ENCODE data around the gene CALN1. TPM values are rescaled to one million over a fixed set of nuclear protein-coding genes. Genes with fewer than 3 reads are reported as not detected.

The CALN1 gene
- total RNA-seq, 4 donors from 2014 or later, result 0.04 TPM; not detected in 3

DNA sequence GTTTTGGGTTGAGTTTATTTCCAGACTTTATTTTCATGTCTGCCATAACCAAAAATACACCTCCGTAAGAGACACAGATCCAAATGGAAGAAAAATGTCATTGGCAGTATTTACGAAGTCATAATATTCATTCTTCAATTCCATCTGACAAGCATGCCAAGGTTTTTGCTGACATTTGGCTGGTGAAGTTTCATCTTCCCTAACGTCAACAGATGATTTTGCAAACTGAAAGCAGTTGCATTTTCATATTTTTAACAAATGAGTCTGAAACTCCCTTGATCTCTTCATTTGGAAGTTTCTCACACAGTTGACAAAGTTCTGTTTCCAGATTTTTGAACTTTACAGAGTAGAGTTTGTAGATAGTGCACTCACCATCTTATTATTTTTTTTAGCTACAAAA is 114.5 kb downstream of the CALN1 start:
- TF ChIP-seq EP300 (IDR thresholded peaks at IDR 0.05) (no peak), POLR2A (IDR thresholded peaks at IDR 0.05) (no peak), POLR2AphosphoS5 (IDR thresholded peaks at IDR 0.05) (no peak)
- TF ChIP-seq, protein P1, sequence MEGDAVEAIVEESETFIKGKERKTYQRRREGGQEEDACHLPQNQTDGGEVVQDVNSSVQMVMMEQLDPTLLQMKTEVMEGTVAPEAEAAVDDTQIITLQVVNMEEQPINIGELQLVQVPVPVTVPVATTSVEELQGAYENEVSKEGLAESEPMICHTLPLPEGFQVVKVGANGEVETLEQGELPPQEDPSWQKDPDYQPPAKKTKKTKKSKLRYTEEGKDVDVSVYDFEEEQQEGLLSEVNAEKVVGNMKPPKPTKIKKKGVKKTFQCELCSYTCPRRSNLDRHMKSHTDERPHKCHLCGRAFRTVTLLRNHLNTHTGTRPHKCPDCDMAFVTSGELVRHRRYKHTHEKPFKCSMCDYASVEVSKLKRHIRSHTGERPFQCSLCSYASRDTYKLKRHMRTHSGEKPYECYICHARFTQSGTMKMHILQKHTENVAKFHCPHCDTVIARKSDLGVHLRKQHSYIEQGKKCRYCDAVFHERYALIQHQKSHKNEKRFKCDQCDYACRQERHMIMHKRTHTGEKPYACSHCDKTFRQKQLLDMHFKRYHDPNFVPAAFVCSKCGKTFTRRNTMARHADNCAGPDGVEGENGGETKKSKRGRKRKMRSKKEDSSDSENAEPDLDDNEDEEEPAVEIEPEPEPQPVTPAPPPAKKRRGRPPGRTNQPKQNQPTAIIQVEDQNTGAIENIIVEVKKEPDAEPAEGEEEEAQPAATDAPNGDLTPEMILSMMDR (IDR thresholded peaks at IDR 0.05), result no peak
- WGBS, 2 donors (ENCODE audit: low coverage in 1 of 2), result 60 to 63% methylated on average over 3 of the region's 3 CpGs
- H3K9me3 ChIP-seq, result peaks cover 0 to 3% (median 0%) of the 10 kb centered on the region in 3 donors
- H3K4me3 ChIP-seq, result no peak overlapping the region
- no peak overlapping the region for H3K27ac ChIP-seq
- no peaks in the 10 kb centered on the region for H3K36me3 ChIP-seq
- no peaks in the 10 kb centered on the region for H3K27me3 ChIP-seq
- H3K4me1 ChIP-seq, result no peaks in the 10 kb centered on the region
- ATAC-seq, result no peak

DNA sequence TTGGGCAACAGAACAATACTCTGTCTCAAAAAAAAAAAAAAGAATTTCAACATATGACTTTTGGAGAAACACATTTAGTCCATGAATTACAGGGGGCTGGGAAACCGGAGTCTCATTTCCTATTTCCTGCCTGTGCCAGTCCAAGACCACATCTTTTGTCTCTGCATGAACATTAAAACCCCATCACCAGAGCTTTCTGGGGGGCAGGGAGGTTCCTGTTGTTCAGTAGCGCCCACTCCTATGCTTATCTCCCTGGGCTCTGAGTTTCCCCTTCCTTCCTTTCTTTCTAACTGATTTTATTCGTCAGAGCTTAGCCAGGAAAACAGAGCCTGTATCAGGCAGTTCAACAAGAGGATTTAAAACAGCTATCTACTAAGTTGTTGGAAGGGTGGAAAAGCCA is 119.3 kb downstream of the CALN1 start:
- H3K4me3 ChIP-seq, result no peak overlapping the region
- H3K27ac ChIP-seq, result no peak overlapping the region
- H3K36me3 ChIP-seq, result no peaks in the 10 kb centered on the region
- no peak for ATAC-seq
- no peak for TF ChIP-seq POLR2A (IDR thresholded peaks at IDR 0.05)
- TF ChIP-seq, protein P1 (IDR thresholded peaks at IDR 0.05), result no peak
- TF ChIP-seq EP300 (IDR thresholded peaks at IDR 0.05), result no peak
- no peak for TF ChIP-seq POLR2AphosphoS5 (IDR thresholded peaks at IDR 0.05)
- no peaks in the 10 kb centered on the region for H3K27me3 ChIP-seq
- peaks cover 0 to 12% (median 0%) of the 10 kb centered on the region in 3 donors for H3K9me3 ChIP-seq
- 43 to 78% methylated on average over 1 to 3 of the region's 3 CpGs for WGBS, 2 donors (ENCODE audit: low coverage in 1 of 2)
- no peaks in the 10 kb centered on the region for H3K4me1 ChIP-seq

DNA sequence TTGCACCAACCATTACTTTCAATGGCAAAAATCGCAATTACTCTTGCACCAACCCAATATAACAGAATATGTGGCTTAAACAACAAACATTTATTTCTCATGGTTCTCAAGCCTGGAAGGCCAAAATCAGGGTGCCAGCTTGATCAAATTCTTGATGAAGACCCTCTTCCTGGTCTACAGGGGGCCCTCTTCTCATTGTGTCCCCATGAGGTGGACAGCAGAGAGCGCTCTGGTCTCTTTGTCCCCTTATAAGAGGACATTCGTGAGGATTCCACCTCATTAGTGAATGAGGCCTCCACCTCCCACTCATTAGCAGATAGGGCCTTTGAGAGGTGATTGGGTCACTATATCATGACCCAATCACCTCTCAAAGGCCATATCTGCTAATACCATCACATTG is 120.0 kb downstream of the CALN1 start:
- H3K36me3 ChIP-seq, result no peaks in the 10 kb centered on the region
- H3K4me1 ChIP-seq, result no peaks in the 10 kb centered on the region
- WGBS, 2 donors (ENCODE audit: low coverage in 1 of 2), result 89 to 100% methylated on average over 2 of the region's 3 CpGs
- H3K4me3 ChIP-seq, result no peak overlapping the region
- no peaks in the 10 kb centered on the region for H3K27me3 ChIP-seq
- H3K9me3 ChIP-seq, result peaks cover 0 to 12% (median 0%) of the 10 kb centered on the region in 3 donors
- ATAC-seq, result no peak
- TF ChIP-seq POLR2AphosphoS5 (IDR thresholded peaks at IDR 0.05) (no peak), EP300 (IDR thresholded peaks at IDR 0.05) (no peak), POLR2A (IDR thresholded peaks at IDR 0.05) (no peak)
- TF ChIP-seq, protein P1 (IDR thresholded peaks at IDR 0.05), result no peak
- H3K27ac ChIP-seq, result no peak overlapping the region

DNA sequence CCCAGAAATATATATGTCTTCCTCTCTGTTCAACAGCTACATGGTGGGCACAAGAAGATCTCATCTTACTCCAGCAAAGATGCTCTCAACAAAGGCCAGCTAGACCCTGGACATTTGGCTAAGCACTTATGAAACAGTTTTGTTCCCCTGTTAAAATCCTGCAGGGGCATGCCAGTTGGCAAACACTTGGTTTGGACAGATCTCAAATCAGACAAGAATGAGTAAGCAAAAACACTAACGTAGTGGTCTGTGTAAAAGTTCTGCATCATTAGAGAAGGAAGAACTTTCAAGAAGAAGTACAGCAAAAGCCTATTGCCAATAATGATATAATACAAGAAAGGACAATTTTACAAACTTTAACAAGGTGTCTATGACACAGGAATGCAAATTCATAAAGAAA is 125.6 kb downstream of the CALN1 start:
- WGBS, 2 donors (ENCODE audit: low coverage in 1 of 2), result 0 to 14% methylated on average over 1 of the region's 1 CpG

DNA sequence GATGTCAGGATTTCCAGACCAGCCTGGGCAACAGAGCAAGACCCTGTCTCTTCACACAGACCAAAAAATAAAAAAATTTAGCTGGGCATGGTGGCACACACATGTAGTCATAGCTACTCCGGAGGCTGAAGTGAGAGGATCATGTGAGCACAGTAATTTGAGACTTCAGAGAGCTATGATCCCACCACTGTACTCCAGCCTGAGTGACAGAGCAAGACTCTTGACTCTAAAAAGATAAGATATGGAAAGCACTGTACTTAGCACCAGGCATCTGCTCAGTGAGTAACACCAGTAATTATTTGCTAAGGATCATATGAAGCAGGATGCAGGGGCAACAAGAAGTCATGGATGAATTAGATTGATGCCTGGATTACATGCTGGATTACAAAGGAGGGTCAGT is 128.8 kb downstream of the CALN1 start:
- no peak for ATAC-seq
- peaks cover 0 to 23% (median 0%) of the 10 kb centered on the region in 3 donors for H3K9me3 ChIP-seq
- H3K4me1 ChIP-seq, result no peaks in the 10 kb centered on the region
- H3K27me3 ChIP-seq, result no peaks in the 10 kb centered on the region
- H3K36me3 ChIP-seq, result no peaks in the 10 kb centered on the region
- no peak overlapping the region for H3K4me3 ChIP-seq
- TF ChIP-seq, protein P1 (IDR thresholded peaks at IDR 0.05), result no peak
- WGBS, 2 donors (ENCODE audit: low coverage in 1 of 2), result 75% methylated on average over 1 of the region's 1 CpG; no CpG with 5 or more reads in 1 of the 2 donors
- H3K27ac ChIP-seq, result no peak overlapping the region

More for the DNA sequence above, 125.6 kb downstream of the CALN1 start:
- TF ChIP-seq POLR2A (IDR thresholded peaks at IDR 0.05) (no peak), POLR2AphosphoS5 (IDR thresholded peaks at IDR 0.05) (no peak), EP300 (IDR thresholded peaks at IDR 0.05) (no peak)
- TF ChIP-seq, protein P1 (IDR thresholded peaks at IDR 0.05), result no peak
- ATAC-seq, result no peak
- no peaks in the 10 kb centered on the region for H3K4me1 ChIP-seq
- H3K9me3 ChIP-seq, result peaks cover 0 to 31% (median 0%) of the 10 kb centered on the region in 3 donors
- no peak overlapping the region for H3K27ac ChIP-seq
- H3K4me3 ChIP-seq, result no peak overlapping the region
- no peaks in the 10 kb centered on the region for H3K27me3 ChIP-seq
- no peaks in the 10 kb centered on the region for H3K36me3 ChIP-seq

Data from gastroesophageal sphincter (tissue), 4 donors.